ENCODE data around the gene CDT1.

The CDT1 gene
- total RNA-seq = 0.46 to 2.1 (median 1.3) reads per million in 4 donors

- DNase-seq = peak; percentile 72 to 85 (median 78)
Measured at GRCh38 chr16:88803264-88803987, at the start of gene CDT1. Gene CDT1, plus strand, starts transcription at chr16:88803789. Its CDS starts 43 bp downstream, at chr16:88803832.

GRCh38 chr16:88754109-88754911 lies 49.3 kb upstream of the CDT1 start:
- DNase-seq = no peak

GRCh38 chr16:88754912-88755744 lies 48.5 kb upstream of the CDT1 start:
- DNase-seq = no peak

GRCh38 chr16:88755745-88756443 lies 47.7 kb upstream of the CDT1 start:
- DNase-seq = no peak

- DNase-seq = no peak
Measured at GRCh38 chr16:88758227-88758943, 45.2 kb upstream of the CDT1 start.

- no peak for DNase-seq
Measured at GRCh38 chr16:88758944-88759244, 44.7 kb upstream of the CDT1 start.

GRCh38 chr16:88759245-88759975 lies 44.2 kb upstream of the CDT1 start:
- DNase-seq = peak in 4 of 5 donors; percentile 36 to 73 (median 54)

GRCh38 chr16:88759976-88760350 lies 43.6 kb upstream of the CDT1 start:
- DNase-seq = no peak

GRCh38 chr16:88760424-88761142 lies 43.0 kb upstream of the CDT1 start:
- DNase-seq = no peak

- DNase-seq = no peak
Measured at GRCh38 chr16:88761143-88761534, 42.5 kb upstream of the CDT1 start.

- DNase-seq = no peak
Measured at GRCh38 chr16:88761830-88762229, 41.8 kb upstream of the CDT1 start.

GRCh38 chr16:88762258-88762870 lies 41.2 kb upstream of the CDT1 start:
- no peak for DNase-seq

- DNase-seq = no peak
Measured at GRCh38 chr16:88762941-88763340, 40.6 kb upstream of the CDT1 start.

GRCh38 chr16:88763502-88764053 lies 40.0 kb upstream of the CDT1 start:
- DNase-seq = no peak

GRCh38 chr16:88764080-88764479 lies 39.5 kb upstream of the CDT1 start:
- no peak for DNase-seq

- DNase-seq = no peak
Measured at GRCh38 chr16:88764913-88765349, 38.7 kb upstream of the CDT1 start.

GRCh38 chr16:88766975-88767374 lies 36.6 kb upstream of the CDT1 start:
- DNase-seq = no peak

GRCh38 chr16:88767546-88768070 lies 36.0 kb upstream of the CDT1 start:
- DNase-seq = no peak

- no peak for DNase-seq
Measured at GRCh38 chr16:88768071-88768783, 35.4 kb upstream of the CDT1 start.
